HG03354 (cell line): ENCODE results near the gene CDKN2B-AS1.
A peak's percentile ranks its signal among the peaks of the same experiment; 100 is the strongest.

Experiments
- ATAC-seq: cut with Tn5 transposase; IDR thresholded peaks from one replicate; pipeline ENCODE4 v1.9.1; 2021; ENCODE audit warnings: mild to moderate bottlenecking; ENCODE audit not compliant: unreplicated experiment, poor library complexity, severe bottlenecking

Gene CDKN2B-AS1

GRCh38 chr9:22067196-22067595 lies 72.6 kb downstream of the CDKN2B-AS1 start:
- ATAC-seq = no peak

- ATAC-seq = no peak
Measured at GRCh38 chr9:22068369-22068768, 73.8 kb downstream of the CDKN2B-AS1 start.

DNA sequence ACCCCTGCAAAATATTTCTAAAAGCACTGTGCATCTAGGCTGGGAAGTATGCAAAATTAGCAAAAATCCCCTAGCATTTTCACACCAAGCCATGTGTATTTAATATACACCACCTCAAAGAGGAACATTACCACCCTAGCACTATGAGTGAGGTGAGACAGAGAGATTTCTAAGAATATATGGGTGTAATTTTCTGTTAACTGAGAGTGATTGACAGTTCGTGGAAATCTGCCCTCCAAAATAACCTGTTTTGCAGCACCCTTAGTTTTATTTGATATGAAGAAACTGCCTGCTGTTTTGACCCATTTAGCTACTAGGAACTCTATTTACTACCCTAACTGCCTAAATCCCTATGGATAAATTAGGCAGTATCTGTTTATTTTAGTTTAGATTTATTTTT lies 78.8 kb downstream of the CDKN2B-AS1 start:
- no peak for ATAC-seq

DNA sequence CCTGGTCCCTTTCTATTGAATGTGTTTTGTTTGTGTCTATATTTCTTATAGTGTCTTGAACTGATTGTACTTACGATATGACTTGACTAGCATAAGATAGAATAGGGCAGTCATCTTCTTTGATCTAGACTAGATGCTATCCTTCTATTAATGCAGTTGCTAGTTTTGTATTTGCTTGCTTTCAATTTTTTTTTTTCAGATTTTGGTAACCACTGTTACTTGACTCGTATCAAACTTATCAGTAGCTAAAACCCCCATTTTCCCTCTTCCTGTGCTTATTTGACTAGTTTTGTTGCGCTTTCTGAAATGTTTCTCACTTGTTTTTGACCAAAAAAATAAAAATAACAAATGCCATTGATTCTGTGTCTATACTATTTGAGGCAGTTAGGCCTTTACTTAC lies 83.5 kb downstream of the CDKN2B-AS1 start:
- ATAC-seq = no peak

DNA sequence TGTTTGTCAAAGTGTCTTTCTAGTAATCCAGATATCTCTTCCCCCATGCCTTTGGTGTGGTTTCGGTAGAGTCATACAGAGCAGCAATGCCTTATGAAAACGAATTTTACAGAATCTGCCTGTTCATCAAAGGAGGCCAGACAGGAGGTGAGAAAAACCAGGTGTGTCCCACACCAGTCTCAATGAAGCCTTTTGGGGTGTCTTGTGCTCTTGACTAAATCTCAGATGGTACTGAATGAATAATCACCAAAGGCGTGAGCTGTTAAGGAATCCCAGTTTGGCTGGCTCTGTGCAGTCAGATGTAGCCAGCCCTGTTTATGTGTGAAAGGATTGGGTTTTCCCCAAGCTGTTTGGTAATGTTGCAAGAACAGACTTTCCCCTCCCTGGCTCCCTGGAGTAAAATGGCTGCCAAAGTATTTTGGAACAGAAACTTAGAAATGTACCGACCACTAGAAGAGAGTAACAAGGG lies 85.3 kb downstream of the CDKN2B-AS1 start:
- ATAC-seq = peak; percentile 81

GRCh38 chr9:22084336-22085035 lies 89.9 kb downstream of the CDKN2B-AS1 start:
- ATAC-seq = no peak

- ATAC-seq = no peak
Measured at GRCh38 chr9:22088053-22088716, 93.6 kb downstream of the CDKN2B-AS1 start.

GRCh38 chr9:22088717-22089061 lies 94.1 kb downstream of the CDKN2B-AS1 start:
- ATAC-seq = no peak

GRCh38 chr9:22097707-22098106 lies 103.1 kb downstream of the CDKN2B-AS1 start:
- ATAC-seq = no peak

- ATAC-seq = no peak
Measured at GRCh38 chr9:22098643-22099332, 104.2 kb downstream of the CDKN2B-AS1 start.

GRCh38 chr9:22100626-22101025 lies 106.0 kb downstream of the CDKN2B-AS1 start:
- no peak for ATAC-seq

- ATAC-seq = no peak
Measured at GRCh38 chr9:22102146-22103053, 107.8 kb downstream of the CDKN2B-AS1 start.

DNA sequence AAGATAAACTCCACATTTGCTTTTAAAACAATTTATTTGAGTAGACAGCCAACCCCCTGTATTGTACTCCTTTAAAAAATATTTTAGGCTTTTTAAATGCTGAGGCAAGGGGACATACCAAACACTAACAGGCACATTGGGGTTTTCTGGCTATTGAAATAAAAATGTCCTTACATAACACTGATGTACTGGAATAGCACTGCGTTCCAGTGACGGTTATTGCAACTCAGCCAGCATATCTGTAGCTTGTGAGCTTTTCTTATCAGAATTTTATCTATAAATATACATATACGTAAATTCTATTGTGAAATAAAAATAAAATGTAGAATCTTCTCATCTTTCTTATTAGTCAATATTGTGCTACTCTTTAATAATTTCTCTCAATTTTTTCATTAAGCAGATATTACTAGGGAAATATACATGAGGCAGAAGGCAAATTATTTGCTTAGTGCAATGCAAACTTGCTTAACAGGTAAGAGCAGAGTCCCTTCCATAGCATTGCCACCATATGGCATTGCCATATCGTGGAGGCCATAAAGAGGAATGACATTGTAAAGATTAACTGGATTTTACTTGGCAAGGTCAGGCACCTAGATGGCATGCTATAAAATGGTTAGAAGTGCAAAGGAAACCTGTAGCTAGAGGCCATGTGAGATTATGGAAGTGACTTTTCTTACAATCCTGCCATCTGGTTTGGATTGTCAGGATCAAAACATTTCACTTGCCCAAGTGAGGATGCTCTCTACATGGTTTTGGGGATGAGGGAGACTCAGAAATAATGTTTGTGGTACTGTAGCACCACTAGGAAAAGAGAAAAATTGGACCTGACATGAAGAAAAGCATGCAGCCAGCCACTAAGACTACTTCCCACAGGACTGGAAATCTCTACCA lies 109.3 kb downstream of the CDKN2B-AS1 start:
- ATAC-seq = no peak

DNA sequence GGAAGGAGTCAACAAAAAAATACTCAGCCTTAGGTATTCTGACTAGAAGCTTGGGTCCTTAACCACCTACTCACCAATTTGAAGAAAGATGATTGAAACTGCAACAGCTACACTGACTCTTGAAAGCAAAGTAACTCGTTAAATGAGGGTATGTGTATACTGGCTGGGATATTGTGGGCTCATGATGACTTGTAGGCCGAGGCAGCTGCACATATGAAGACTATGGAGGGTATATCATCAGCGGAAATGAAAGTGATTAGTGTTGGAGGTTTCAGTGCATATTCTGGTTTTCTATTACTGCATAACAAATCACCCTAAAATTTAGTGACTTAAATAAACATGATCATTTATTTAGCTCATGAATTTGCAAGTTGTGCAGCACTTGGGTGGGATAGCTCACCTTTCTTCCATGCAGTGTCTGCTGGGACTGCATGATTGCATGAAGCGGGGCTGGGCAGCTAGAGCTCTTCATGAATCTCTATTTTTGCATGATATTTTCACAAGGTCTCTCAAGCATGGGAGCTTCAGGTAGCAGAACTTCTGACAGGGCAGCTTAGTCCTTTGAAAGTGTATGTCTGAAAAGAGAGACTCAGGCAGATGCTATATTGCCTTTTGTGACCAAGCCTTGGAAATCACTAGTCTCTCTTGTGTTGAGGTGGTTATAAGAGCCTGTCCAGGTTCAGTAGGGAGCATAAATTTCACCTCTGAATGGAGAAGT lies 110.6 kb downstream of the CDKN2B-AS1 start:
- peak; percentile 97 for ATAC-seq

DNA sequence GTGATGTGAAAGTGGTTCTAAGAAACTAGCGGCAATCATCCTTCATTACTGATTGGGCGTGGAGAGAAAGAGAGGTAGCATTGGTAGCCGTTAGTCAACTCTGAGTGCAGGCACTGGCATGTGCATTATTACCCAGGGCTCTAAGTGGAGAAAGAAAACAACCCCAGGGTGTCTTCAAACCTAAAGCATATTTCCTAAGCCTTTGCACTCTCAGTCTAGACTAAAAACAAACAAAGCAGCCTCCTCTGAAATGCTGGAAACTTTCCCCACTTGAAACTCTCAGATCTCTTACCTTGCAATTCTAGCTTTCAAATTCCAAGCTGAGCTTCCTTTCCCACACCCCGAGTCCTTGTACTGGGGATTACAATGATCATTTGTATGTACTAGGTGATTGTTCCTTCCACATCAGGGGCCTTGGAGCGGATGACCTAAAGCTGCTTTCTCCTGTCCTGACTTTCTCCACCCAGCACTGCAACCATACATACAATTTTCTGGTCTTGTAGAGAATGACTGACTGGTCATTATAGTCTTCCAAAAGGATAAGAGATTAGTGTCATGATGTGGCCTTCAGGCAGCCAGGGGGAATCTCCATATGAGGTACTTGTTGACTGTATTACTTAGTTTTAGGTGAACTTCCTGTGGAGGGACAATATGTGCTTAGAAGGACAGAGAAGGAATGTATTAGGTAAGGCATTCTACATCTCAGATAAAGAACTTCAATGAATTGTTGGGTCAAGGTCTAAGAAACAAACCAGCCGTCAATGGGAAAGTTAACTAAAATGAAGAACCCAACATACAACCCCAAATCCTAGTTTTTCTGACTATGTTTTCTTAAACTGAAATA lies 112.8 kb downstream of the CDKN2B-AS1 start:
- ATAC-seq = no peak

DNA sequence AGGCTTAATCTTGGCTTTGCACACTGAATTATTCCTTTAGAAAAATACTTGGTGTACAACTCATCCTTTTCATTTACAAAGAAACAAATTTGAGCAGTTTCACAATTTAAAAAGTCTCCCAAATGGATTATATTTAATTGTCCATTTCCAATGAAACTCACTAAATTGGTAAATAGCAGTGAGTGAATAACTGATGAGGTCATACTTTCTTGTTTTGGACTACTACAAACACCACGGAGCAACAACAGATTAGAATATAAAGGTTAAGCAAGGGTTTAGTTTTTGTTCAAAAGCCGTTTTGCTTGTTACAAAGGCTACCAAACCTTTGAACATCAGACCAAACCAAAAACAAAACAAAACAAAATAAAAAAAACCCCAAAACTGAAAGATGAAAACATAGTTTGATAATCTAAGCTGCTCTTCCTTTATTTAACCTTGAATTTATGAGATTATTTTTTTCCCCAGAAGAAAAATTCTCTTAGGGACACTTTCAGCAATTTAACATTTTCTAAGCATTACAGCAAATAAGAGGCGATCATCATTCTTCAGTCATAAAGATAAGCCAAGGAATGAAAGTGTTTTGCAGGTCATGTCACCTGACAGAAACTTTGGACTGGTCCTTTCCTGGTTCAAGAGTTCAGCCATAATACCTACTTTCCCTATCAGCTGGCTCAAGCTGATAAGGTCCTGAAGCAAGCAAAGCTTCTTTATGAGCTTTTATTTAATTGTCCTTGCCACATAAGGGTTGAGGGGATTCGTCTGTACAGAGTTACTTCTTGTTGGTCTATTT lies 114.2 kb downstream of the CDKN2B-AS1 start:
- no peak for ATAC-seq
